GM21515 (cell line): ENCODE results near the gene PLCL2.

Source experiments
- ATAC-seq: cut with Tn5 transposase; IDR thresholded peaks from one replicate; pipeline ENCODE4 v1.9.1; 2021; ENCODE audit not compliant: unreplicated experiment

The PLCL2 gene

GRCh38 chr3:17138246-17139039 is 253.7 kb downstream of the PLCL2 start:
- no peak for ATAC-seq
